HG03064 (cell line): ENCODE results near the gene ABCA3.

ENCODE experiments used
- ATAC-seq: cut with Tn5 transposase; IDR thresholded peaks from one replicate; pipeline ENCODE4 v1.9.1; 2021; ENCODE audit warnings: low read depth; ENCODE audit not compliant: unreplicated experiment

The ABCA3 gene

DNA sequence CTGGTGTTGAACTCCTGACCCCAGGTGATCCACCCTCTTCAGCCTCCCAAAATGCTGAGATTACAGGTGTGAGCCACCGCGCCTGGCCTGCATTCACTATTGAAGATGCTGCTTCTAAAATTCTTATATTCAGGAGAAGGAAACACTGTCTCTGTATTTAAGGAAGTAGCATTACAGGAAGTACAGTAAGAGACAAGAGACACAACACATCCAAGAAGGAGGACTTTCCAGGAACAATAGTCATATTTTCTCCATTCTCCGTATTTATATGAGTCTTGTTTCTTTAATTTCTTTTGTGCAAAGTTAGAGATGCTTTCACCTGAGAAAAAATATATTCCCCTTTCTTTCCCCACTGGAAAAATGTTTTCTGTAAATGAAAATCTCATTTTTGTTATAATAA lies 18.3 kb upstream of the ABCA3 start:
- ATAC-seq: no peak

DNA sequence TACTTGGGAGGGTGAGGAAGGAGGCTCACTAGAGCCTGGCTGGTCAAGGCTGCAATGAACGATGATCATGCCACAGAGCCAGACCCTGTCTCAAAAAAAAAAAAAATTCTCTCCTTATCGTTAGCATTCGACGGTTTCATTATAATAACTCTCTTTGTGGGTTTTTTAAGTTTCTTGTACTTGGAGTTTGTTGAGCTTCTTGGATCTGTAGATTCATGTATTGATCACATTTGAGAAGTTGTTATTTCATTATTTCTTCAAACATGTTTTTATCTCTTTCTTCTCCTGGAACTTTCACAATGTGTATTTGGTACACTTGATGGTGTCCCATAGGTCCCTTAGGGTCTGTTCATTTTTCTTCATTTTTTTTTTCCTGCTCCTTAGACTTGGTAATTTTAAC lies 16.8 kb upstream of the ABCA3 start:
- ATAC-seq: no peak

DNA sequence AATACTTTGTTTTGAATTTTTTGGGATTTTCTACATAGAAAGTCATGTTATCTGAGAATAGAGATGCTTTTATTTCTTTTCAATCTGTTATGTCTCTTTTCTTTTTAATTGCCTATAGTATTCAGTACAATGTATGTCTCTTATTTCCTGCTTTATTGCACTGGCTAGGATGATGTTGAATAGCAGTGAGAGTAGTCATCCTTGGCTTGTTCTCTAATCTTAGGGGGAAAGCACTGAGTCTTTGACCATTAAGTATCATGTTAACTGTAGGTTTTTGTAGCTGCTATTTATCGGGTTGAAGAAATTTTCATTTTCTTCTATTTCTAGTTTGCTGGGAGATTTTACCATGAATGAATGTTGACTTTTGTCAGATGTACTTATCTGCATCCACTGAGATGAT lies 10.0 kb upstream of the ABCA3 start:
- ATAC-seq: no peak

GRCh38 chr16:2343211-2343610 lies 2.7 kb upstream of the ABCA3 start:
- ATAC-seq: no peak

GRCh38 chr16:2341456-2342447 lies 1.2 kb upstream of the ABCA3 start:
- no peak for ATAC-seq

GRCh38 chr16:2339521-2340484 lies 725 bp downstream of the ABCA3 start:
- peak; percentile 36 for ATAC-seq

- no peak for ATAC-seq
These were observed 2.9 kb downstream of the ABCA3 start for GRCh38 chr16:2337431-2338296.

DNA sequence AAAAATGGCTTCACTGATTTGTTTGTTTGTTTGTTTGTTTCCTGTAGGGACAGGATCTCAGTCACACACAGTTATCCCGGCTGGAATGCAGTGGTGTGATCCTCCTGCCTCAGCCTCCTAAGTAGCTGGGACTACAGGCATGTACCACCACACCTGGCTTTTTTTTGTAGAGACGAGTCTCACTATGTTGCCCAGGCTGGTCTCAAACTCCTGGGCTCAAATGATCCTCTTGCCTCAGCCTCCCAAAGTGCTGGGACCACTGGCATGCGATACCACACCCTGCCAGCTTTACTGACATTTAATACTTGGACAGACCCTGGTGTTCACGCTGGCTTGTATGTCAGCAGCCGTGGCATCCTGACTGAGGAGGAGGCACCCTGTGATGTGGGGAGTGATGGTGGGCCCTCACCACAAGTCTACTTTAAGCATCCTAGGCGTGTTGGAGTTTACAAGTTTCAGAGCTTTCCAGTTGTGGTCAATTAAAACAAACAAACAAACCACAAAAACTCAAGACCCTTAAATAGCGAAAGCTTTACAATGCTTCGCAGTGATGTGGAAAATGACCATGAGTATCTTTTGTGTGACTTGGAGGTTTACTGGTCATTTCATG lies 5.1 kb downstream of the ABCA3 start:
- ATAC-seq: no peak

- no peak for ATAC-seq
These were observed 6.7 kb downstream of the ABCA3 start for GRCh38 chr16:2333772-2334379.

GRCh38 chr16:2333231-2333630 lies 7.3 kb downstream of the ABCA3 start:
- no peak for ATAC-seq

GRCh38 chr16:2331931-2332267 lies 8.6 kb downstream of the ABCA3 start:
- ATAC-seq: no peak

DNA sequence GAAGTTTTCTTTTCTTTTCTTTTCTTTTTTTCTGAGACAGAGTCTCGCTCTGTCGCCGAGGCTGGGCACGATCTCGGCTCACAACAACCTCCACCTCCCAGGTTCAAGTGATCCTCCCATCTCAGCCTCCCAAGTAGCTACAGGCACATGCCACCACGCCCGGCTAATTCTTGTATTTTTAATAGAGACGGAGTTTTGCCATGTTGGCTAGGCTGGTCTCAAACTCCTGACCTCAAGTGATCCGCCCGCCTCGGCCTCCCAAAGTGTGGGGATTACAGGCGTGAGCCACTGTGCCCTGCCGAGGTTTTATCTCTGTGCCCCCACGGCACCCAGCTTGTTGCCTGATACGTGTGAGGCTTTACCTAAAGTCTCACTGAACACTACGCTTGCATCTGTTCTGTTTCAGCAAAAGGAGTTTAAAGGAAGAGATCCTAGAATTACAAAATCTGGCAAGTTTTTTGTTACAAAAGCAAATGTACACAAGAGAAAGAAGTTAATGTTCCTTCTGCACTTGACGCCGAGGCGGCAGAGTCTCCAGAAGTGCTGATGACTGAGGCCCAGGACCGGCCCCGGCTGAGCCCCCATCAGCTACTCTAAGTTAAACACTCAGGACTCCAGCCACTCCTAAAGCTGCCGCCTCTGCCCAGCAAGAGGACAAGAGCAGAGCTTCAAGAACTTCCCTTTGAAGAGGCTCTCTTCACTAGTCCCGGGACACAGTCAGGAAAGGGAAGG lies 9.2 kb downstream of the ABCA3 start:
- no peak for ATAC-seq

- no peak for ATAC-seq
These were observed 11.0 kb downstream of the ABCA3 start for GRCh38 chr16:2329532-2329931.

DNA sequence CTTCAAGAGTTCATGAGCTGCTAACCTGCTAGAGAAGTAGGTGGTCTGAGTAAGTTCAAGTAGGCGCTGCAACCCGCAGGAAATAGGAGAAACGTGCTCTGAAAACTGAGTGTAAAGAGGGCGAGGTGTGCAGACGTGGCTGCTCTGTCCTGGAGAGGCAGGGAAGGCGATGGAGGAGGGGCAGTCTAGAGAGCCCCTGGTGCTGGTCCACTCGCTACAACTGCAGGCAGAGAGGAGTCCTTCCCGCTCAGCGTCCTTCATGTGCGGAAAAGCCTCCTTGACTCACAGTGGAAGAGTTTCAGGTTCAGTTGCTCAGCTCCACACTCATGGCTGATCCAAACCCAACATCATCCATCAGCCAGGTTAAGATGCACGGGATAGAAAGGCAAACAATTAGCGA lies 12.1 kb downstream of the ABCA3 start:
- ATAC-seq: no peak

GRCh38 chr16:2326191-2326590 lies 14.3 kb downstream of the ABCA3 start:
- no peak for ATAC-seq

DNA sequence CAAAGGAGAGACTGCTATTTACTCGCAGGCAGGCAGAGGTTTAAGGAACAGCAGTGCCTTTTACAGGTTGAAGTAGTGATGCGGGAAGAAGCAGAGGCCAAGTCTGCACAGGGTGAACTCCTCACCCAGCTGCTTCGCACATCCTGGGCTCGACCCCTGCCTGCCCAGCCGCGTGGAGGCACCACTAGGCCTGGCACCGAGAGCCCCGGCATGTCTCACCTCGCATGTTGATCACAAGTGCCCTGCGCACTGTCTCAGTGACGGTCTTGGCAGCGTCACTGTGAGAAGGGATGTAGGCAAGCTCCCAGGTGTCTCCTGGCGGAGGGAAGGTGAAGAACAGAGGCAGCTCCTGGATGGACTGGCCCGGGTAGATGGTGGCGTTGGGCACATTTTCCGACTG lies 14.7 kb downstream of the ABCA3 start:
- no peak for ATAC-seq

DNA sequence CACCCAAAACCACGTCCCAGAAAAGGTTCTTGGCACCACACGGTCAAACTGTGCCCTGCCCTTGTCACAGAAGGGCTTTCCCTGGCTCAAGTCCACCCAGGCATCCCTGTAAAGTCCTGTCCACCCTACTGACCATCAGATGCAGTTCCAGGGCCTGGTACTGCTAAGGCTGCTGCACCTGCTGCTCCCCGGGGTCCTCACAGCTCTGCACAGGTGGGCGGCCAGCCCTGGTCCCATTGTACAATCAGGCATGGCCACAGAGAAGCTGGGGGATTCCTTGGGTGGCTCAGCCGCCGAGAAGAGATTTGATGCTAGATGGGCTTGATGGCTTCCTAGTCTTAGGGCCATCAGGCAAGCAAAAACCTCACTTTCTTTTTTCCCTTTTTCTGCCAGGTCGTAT lies 15.3 kb downstream of the ABCA3 start:
- no peak for ATAC-seq

- ATAC-seq: no peak
These were observed 16.1 kb downstream of the ABCA3 start for GRCh38 chr16:2324296-2324859.

GRCh38 chr16:2323701-2324100 lies 16.8 kb downstream of the ABCA3 start:
- no peak for ATAC-seq
